ENCODE data around the gene KLHL15.
"Not testable (repeated sequence)": the region's sequence is repeated elsewhere in the genome, so short reads cannot be mapped to it uniquely, and the experiment has no call there.

The KLHL15 gene

DNA sequence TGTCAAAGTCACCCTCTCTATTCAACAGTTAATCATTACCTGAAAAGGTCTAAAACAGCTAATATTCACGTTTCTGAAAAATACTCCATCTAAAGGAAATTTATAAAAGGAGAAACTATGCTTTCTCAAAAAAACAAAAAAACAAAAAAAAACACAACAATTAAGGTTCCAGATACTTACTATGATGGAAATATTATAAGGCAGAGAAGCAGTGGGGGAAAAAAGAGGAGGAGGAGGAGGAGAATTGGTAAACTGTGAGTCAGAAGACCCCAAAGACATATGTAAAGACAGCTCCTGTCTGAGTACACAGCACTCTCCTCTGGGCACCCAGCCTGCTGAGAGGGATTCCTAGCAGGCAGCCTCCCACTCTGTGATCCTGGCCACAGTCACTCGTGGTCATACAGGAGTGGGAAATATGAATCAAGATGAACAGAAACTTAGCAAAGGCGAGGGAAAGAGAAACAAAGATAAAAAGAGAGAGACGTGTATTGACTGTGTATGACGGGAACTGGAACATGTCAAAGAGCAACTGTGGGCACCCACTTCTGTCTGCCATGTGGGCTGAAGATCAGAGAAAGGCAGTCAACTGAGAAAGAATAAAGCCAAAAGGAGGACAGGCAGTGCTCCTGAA is 12.5 kb downstream of the KLHL15 start:
- no peak for DNase-seq

DNA sequence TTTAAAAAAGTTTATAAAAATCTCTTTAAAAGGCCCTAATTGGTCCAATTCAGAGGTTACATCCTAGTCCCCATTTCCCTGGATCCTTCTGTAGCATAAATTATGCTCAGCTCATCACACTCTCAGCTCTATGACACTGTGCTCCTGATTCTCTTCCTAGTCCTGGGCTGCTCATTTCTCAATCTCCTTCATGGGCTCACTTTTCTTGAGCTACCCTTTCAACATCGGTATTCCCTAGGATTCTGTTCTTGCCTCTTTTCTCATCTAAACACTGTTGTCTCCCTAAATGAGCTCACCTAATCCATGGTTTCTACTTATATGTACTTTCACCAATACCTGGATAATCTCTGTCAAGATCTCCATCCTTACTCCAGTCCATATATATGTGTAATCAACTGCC is 14.7 kb downstream of the KLHL15 start:
- no peak for DNase-seq

DNA sequence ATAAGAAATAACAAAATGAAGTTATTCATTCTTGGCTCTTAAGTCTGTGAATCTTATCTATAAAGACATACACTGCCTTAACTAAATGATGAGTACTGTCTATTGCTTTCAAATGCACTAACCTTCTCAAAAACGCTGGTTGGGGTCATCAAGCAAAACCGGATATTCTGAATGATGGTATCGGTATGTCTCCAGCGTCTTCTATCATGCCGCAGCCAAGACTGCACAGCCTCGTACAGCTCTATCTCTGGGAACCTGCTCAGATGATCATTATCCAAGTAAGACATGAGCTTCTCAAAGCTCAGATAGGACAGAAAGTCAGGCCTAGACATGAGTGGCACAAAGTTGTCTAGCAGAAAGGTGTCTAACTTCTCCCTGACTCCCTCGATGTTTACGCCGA is 21.1 kb downstream of the KLHL15 start:
- DNase-seq: no peak

DNA sequence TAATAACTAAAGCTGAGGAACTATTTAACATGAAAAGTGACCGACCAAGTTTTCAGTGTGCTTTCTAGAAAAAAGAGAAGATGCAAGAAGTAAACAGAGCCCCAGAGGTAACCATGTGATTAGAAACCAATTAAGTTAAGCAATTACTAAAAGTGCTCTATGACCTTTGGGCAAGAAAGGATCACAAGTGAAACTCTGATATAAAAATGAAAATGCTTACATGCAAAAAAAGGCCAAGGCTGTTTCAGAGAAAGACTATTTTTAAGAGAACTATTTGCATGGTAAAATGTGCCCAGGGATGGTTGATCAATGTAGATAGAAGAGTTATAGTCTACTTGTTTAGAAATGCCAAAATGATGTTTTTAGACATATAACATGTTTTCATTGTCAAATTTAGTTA is 22.0 kb downstream of the KLHL15 start:
- no peak for DNase-seq

DNA sequence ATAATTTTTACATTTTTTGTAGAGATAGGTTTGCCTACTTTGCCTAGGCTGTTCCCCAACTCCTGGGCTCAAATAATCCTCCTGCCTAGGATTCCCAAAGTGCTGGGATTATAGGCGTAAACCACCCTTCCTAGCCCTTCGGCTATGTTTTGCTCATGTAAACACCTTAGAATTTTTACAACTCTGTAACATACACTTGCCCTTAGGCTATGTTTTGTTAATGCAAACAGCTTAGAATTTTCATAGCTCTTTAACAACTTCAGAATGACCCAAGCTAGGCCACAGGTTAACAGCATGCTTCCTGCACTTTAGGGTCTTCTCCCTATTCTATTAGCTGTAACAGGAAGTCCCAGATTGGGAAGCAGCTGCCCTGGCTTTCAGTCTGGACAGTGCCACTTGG is 24.2 kb downstream of the KLHL15 start:
- no peak for DNase-seq

DNA sequence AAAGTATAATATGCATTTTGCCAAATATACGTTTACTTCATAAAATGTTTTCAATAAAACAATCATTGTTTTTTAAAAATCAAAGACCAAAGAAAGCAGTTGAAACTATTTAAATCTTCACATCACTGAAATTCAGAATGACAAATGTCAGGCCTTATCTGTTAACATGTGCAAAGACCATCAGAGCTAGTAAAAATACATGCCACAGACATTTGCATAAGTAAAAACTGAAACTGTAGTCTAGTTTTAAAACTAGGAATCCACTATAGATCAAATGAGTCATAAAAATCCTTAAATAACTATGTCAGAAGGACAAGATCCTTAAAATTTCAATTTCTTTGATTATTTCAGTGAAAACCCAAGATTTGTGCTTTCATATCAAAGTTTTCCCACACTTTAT is 24.8 kb downstream of the KLHL15 start:
- DNase-seq: no peak

DNA sequence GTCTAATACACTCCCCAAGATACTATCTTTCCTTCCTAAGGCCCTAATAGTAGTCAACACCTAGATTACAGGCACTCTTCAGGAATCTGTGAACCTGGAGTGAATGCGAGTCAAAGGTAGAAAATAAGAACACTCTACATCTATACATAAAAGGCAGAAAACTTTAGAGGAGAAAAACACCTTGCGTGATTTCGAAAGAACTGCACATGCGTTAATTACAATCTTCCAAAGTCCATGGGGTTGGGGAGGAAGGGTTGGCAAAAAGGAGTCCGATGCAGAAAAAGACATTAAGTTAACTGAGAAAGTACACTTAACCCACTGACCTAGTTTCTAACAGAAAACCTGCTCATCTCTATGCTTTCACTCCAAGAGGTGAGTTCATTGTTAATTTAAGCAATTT is 27.3 kb downstream of the KLHL15 start:
- DNase-seq: no peak

DNA sequence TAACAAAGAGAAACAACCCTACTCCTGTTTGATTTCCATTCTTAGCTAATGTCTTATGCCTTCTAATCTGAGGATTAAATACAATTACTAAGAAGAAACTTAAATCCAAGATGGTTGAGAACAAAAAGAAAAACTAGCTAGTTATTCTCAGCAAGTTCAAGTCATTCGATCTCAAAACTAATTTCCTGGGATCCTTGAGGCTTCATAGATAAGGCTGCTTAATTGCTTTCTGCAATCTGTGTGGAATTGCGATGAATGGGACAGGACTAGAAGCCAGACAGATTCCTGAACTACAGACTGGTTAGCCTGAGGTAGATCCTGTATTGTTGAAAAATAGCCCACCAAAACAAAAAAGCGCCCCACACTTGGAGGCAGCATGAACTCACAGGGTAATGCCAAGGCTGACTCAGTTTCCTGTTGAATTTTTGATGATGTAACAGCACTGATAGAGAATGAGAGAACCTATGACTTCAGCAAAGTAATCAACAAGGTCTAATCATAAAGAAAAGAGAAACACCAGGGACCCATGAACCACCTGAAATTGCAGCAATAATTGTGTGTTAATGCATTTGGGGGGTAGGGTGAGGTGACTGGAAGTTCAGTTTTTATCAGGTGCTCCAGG is 33.9 kb downstream of the KLHL15 start:
- no peak for DNase-seq

DNA sequence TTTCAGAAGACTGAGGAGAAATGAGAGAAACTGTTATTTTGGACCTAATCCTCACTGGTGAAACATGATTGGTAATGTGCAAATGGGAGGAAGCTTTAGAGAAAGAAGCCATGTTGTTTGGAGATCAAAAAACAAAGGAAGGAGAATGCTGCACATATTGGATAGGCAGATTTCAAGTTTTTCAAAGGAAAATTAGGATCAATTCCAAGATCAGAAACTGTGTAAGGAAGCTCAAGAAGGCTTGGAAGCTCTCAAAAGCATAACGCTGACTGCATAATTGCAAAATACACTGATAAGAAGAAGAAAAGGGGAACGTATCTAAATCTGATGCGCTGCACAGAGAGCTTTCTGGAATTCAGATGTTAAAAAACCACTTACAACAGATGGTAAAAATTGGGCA is 34.6 kb downstream of the KLHL15 start:
- no peak for DNase-seq

DNA sequence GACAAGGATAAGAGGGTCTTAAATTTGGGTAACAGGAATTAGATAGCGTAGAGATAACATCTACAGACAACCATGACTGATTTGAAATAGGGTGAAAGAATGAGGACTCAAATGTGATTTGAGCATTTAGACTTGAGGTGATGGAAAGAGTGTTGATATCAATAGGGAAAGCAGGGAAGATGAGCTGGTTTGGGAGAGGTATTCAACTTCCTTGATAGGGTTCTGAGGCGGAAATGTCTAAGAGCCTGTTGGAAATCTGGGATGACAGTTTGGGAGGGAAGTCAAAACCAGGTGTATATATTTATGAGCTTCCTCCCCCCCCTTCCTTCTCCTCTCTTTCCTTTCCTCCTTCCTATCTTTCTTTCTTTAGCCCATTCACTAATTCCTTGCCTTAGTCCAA is 36.5 kb downstream of the KLHL15 start:
- DNase-seq: no peak

DNA sequence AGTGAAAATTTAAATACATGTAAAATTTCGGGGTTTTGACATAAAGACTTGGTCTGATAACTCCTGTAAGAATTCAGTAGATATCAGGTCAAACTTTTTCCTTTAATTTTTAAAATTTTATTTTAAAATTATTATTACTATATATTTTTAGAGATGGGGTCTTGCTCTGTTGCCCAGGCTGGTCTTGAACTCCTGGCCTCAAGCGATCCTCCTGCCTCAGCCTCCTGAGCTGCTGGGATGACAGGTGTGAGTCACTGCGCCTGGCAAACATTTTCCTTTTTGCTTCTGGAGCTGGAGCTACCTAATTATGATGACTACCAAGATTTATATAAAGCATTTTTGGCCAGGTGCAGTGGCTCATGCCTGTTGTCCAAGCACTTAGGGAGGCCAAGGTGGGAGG is 37.3 kb downstream of the KLHL15 start:
- DNase-seq: no peak

DNA sequence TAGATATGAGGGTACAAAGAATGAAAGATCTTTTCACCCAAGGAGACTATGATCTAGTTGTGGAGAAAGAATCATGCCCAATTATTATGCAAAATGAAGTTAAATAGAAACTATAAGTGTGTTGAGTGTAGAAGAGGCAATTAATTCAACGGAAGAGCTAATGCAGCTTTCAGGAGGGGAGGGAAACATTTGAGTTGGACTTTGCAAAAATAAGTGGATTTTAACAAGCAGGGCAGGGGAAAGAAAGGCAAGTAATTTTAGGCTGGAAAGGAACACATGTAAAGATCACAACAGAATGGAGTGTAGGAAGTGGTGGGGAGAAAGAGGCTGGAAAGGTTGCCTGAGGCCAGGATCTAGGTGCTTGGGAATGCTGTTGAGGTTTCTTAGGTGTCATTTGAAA is 44.1 kb downstream of the KLHL15 start:
- no peak for DNase-seq

DNA sequence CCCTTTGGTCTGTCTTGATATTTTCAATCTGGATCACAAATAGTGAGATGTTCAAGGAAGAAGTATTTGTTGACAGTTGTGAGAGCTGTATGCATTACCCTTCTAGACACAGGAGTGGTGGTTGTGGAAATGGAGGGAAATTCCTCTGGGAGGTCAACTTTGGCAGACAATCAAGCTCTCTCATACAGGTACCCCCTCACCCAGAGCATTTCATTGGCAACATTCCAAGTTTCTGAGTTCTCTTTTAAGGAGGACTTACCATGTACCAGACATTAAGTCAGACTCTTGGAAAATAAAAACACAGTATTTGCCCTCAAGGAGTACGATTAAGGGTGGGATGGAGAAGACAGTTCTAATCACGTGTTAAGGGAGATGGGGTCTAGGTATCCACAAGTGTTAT is 45.3 kb downstream of the KLHL15 start:
- DNase-seq: no peak

DNA sequence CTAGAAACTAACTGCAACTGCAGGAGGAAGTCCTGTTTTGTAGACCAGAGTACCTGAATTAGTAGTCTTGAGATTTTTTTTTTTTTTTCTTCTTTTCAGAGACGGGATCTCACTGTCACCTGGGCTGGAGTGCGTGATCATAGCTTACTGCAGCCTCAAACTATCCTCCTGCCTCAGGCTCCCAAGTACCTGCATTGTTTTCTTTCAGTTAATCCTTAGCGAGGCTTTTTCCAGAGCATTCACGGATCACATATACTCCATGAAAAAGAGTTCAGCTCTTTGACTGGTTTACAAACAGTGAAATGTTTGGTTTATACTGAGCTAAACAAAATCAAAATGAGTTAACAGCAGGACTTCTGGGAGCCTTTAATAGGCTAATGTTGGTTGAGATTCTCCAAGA is 45.8 kb downstream of the KLHL15 start:
- DNase-seq: no peak

DNA sequence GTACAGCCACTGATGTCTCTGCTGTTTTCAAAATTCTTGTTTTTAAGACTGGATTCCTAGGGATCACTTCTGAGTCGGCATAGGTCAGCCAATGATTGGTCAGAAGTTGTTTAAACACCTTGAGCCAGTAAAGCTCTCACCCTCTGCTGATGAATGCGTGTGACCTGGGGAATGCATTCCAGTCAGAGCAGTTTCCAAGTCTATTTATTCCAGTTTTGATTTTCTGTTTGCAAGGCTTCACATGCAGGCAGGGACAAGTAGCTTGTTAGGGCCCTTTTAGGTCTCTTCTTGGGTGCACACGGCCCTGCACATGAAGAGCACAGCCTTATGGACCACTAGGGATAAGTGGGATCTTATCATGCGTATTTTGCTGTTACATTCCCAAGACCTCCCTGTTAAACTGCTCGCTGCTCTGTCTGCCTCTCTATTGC is 47.0 kb downstream of the KLHL15 start:
- DNase-seq: no peak

DNA sequence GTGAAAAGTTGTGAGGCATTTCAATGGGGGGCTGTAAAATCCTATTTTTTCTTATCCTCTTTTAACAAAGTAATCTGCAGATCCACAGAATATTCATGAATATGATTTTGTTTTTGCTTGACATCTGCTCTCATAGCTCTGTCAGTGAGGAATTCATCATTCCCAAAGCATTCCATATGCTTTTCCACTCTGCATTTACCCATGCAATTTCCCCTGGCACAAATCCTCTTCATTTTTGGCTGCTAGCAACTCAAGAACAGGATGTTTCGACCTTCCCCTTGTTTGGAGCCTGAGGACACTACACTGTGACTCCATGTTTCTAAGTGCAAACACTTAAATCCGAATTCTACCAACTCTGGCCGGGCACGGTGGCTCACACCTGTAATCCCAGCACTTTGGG is 48.5 kb downstream of the KLHL15 start:
- no peak for DNase-seq

DNA sequence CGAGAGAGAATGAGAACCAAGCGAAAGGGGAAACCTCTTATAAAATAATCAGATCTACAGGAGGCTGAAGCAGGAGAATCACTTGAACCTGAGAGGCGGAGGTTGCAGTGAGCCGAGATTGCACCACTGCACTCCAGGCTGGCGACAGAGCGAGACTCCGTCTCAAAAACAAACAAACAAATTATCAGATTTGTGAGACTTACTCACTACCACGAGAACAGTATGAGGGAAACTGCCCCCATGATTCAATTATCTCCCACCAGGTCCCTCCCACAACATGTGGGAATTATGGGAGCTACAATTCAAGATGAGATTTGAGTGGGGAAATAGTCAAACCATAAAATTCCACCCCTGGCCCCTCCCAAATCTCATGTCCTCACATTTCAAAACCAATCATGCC is 61.4 kb downstream of the KLHL15 start:
- DNase-seq: not testable (repeated sequence)

DNA sequence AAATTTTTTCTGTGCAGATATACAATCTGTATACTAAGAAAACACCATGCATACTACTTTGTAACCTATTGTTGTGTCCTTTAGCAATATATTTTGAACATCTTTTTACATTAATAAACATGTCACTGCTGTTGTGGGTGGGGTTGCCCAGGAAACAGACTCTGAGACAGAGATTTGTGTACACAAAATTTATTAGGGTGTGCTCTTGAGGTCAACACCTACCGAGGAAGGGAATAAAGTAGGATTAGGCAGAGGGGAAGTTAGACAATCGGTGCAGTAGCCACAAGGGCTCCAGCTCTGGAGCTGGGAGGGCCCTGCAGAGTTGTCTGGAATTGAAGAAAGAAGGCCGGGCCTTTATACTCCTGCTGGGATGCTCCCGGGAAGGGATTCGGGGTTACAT is 62.8 kb downstream of the KLHL15 start:
- no peak for DNase-seq

DNA sequence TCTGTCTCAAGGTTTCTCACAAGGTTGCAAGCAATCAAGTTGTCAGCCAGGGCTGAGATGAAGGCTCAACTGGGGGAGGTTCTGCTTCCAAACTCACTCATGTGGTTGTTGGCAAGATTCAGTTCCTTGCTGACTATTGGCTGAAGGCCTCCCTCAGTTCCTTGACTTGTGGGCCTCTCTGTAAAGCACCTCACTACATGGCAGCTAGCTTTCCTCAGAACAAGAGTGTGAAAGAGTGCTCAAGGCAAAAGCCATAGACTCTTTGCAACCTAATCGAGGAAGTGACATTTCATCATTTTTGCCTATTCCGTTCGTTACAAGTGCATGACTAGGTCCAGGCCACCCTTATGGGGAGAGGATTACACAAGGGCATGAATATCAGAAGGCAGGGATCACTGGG is 67.2 kb downstream of the KLHL15 start:
- DNase-seq: no peak

DNA sequence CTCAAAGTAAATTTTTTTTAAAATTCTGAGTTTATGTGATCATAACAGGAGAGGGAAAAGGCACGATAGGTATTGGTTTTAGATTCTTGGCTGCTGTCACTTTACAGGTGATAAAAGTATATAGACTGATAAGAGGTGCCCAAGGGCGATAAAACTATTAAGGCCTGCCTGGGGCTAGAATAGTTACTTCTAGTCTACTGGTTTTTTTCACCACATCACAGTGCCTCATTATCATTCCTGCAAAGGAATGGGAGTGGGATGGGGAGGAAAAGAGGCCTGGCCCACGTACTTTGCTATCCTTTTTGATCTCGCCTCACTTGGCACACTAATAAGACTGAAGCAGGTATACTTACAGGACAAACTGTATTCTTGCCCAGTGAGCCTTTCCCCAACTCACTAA is 72.6 kb downstream of the KLHL15 start:
- DNase-seq: no peak

DNA sequence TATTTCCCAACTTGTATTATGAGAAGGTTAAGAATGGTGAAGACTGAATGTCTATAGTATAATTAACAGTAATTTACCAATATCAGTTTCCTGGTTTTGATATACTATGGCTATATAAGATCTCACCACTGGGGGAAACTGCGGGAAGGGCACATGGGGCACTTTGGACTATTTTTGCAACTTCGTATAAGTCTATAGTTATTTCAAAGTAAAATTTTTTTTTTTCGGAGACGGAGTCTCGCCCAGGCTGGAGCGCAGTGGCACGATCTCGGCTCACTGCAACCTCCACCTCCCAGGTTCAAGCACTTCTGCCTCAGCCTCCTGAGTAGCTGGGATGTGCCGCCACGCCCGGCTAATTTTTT is 73.1 kb downstream of the KLHL15 start:
- DNase-seq: no peak

DNA sequence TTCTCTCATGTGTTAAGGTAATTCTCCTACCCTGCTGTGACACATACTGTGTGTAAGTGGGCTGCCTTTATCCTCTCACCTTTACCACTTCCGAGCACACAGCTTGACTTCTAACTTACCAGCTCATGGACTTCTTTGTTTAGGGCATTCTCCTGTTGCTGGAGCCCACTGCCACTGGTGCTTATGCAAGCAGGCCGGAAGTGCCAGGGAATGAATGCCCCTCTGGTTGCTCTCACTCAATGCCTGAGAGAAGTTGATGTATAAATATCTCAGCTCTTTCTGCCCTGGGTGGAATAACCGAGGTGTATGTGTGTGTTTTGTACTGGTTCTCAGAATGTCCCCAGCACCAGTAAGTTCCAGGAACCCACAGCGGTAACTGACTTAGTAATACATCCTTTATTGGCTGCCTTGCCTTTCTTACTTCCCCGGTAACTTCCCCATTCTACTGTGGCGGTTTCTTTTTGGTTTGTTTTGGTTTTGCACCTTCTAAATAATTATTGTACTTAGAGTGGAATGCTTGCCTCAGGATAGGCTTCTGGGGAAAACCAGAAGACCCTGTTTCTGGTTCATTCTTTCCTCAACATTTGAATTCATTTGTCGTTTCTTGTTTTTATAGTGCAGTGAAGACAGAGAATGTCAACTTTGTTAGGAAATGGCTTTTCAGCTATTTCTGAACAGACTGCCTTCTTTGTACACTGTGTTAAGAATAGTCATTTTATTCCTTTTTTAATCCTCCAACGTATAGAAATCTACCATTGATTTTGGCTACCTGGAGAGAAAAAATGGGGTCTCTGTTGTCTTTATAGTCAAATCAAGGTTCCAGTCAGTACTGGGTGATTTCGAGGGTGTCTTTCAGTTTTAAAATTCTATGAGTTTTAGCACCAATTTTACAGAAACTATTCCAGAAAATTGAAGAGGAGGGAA is 73.7 kb downstream of the KLHL15 start:
- no peak for DNase-seq

DNA sequence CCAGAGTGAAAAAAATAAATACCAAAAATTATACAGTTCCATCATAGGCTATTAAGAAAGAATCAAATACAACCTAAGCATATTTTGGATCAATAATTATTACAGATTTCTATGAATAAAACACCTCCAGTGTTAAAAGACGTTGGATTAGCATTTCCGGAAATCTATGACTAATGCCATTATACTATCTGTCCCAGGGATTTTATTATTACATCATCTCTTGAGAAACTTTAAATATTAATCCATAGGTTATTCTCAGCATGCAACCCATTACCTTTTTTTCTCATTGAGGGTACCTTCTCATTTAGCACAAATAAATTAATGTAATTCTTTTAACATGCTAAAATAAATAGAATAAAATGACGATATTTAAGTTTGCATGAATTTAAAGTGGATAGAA is 74.6 kb downstream of the KLHL15 start:
- no peak for DNase-seq

DNA sequence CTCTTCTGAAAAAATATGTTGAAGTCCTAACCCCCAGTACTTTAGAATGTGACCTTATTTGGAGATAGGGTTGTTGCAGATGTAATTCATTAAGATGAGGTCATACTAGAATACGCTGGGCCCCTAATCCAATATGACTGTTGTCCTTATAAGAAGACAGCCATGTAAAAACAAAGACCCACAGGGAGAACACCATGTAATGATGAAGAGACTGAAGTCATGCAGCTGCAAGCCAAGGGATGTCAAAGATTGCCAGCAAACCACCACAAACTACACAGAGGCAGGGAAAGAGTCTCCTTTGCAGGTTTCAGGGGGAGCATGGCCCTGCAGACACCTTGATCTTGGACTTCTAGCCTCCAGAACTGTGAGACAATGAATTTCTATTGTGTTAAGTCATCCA is 81.8 kb downstream of the KLHL15 start:
- no peak for DNase-seq
